Measurements from ENCODE around the gene RAPSN. TPM values are rescaled to one million over a fixed set of nuclear protein-coding genes. Genes with fewer than 3 reads are reported as not detected.
A peak's percentile ranks its signal among the peaks of the same experiment; 100 is the strongest.

Gene RAPSN
- total RNA-seq, 1 donor from 2014 or later = 7.0 TPM

GRCh38 chr11:47468598-47469214, 19.8 kb upstream of the RAPSN start:
- DNase-seq (ENCODE audit: missing footprints) = no peak
- intact Hi-C loops (cut with DNase I) = no loop called here
- no peak for ATAC-seq

GRCh38 chr11:47467357-47467756, 18.4 kb upstream of the RAPSN start:
- DNase-seq (ENCODE audit: missing footprints) (no peak), ATAC-seq (no peak)
- intact Hi-C loops (cut with DNase I) = no loop called here

GRCh38 chr11:47466701-47467250, 17.8 kb upstream of the RAPSN start:
- intact Hi-C loops (cut with DNase I) = no loop called here
- ATAC-seq (peak; percentile 51), DNase-seq (ENCODE audit: missing footprints) (peak; percentile 76)

GRCh38 chr11:47466201-47466600, 17.3 kb upstream of the RAPSN start:
- intact Hi-C loops (cut with DNase I) = no loop called here
- no peak for DNase-seq (ENCODE audit: missing footprints)
- ATAC-seq = no peak

GRCh38 chr11:47464483-47464882, 15.5 kb upstream of the RAPSN start:
- no peak for DNase-seq (ENCODE audit: missing footprints)
- no peak for ATAC-seq
- intact Hi-C loops (cut with DNase I) = no loop called here

GRCh38 chr11:47461876-47462275, 12.9 kb upstream of the RAPSN start:
- intact Hi-C loops (cut with DNase I) = no loop called here
- no peak for ATAC-seq
- no peak for DNase-seq (ENCODE audit: missing footprints)

GRCh38 chr11:47460571-47461235, 11.8 kb upstream of the RAPSN start:
- no peak for DNase-seq (ENCODE audit: missing footprints)
- ATAC-seq = no peak
- intact Hi-C loops (cut with DNase I) = no loop called here

- ATAC-seq = peak; percentile 89
- intact Hi-C loops (cut with DNase I) = loop anchor here (2.0 kb wide), 1 partner anchor 79 kb away; no protein-coding TSS in a partner anchor
- peak; percentile 80 for DNase-seq (ENCODE audit: missing footprints)
Measured at GRCh38 chr11:47454258-47454671, 5.3 kb upstream of the RAPSN start.

- ATAC-seq (no peak), DNase-seq (ENCODE audit: missing footprints) (no peak)
- intact Hi-C loops (cut with DNase I) = no loop called here
Measured at GRCh38 chr11:47453365-47453764, 4.4 kb upstream of the RAPSN start.

GRCh38 chr11:47451990-47452389, 3.1 kb upstream of the RAPSN start:
- DNase-seq (ENCODE audit: missing footprints) (no peak), ATAC-seq (no peak)
- intact Hi-C loops (cut with DNase I) = no loop called here

- intact Hi-C loops (cut with DNase I) = no loop called here
- no peak for DNase-seq (ENCODE audit: missing footprints)
- ATAC-seq = no peak
Measured at GRCh38 chr11:47451436-47451835, 2.5 kb upstream of the RAPSN start.

- no peak for DNase-seq (ENCODE audit: missing footprints)
- no peak for ATAC-seq
- intact Hi-C loops (cut with DNase I) = no loop called here
Measured at GRCh38 chr11:47449541-47449940, 605 bp upstream of the RAPSN start.

- DNase-seq (ENCODE audit: missing footprints) (no peak), ATAC-seq (no peak)
- intact Hi-C loops (cut with DNase I) = no loop called here
Measured at GRCh38 chr11:47447906-47448305, 1.0 kb downstream of the RAPSN start.

GRCh38 chr11:47446833-47447232, 2.1 kb downstream of the RAPSN start:
- DNase-seq (ENCODE audit: missing footprints) (no peak), ATAC-seq (no peak)
- intact Hi-C loops (cut with DNase I) = no loop called here

- ATAC-seq = no peak
- DNase-seq (ENCODE audit: missing footprints) = no peak
- intact Hi-C loops (cut with DNase I) = no loop called here
Measured at GRCh38 chr11:47445840-47446239, 3.1 kb downstream of the RAPSN start.

- intact Hi-C loops (cut with DNase I) = no loop called here
- no peak for DNase-seq (ENCODE audit: missing footprints)
- ATAC-seq = no peak
Measured at GRCh38 chr11:47443817-47444216, 5.1 kb downstream of the RAPSN start.

- ATAC-seq = no peak
- no peak for DNase-seq (ENCODE audit: missing footprints)
- intact Hi-C loops (cut with DNase I) = no loop called here
Measured at GRCh38 chr11:47443028-47443700, 5.8 kb downstream of the RAPSN start.

- ATAC-seq = peak; percentile 84
- DNase-seq (ENCODE audit: missing footprints) = no peak
- intact Hi-C loops (cut with DNase I) = no loop called here
Measured at GRCh38 chr11:47442514-47442913, 6.4 kb downstream of the RAPSN start.

GRCh38 chr11:47441421-47441820, 7.5 kb downstream of the RAPSN start:
- DNase-seq (ENCODE audit: missing footprints) = no peak
- intact Hi-C loops (cut with DNase I) = no loop called here
- ATAC-seq = no peak

- ATAC-seq = no peak
- DNase-seq (ENCODE audit: missing footprints) = no peak
- intact Hi-C loops (cut with DNase I) = no loop called here
Measured at GRCh38 chr11:47440054-47440476, 8.9 kb downstream of the RAPSN start.
